Adrenal gland (tissue), 12 donors: ENCODE data around the gene FAHD2A. TPM values are rescaled to one million over a fixed set of nuclear protein-coding genes. Genes with fewer than 3 reads are reported as not detected.

Experiments
- DNase-seq, 7 donors: peaks; one replicate each; pipeline ENCODE4 v3.0.0-alpha.2; 2019 to 2020
- H3K27ac ChIP-seq, 5 donors: fragments of 200-600 bp; sonication (generic) in 4 of 5; 1 replicate in 3 of 5; 2 replicates in 2 of 5; pipeline versions ENCODE4 v1.5.1 to v1.8.0; 2016 to 2020; ENCODE audit warnings: mild to moderate bottlenecking in 1 of 5
- H3K27me3 ChIP-seq: fragments of 200-600 bp; 2 replicates; pipeline ENCODE4 v1.8.0; 2021
- H3K36me3 ChIP-seq, 2 donors: fragments of 200-600 bp; replicated peaks in 1 of 2; 1 replicate in 1 of 2; 2 replicates in 1 of 2; pipeline versions ENCODE4 v1.5.1 to v1.8.0; 2018 to 2022
- H3K4me1 ChIP-seq, 2 donors: fragments of 200-600 bp; replicated peaks in 1 of 2; 1 replicate in 1 of 2; 2 replicates in 1 of 2; pipeline versions ENCODE4 v1.5.1 to v1.8.0; 2018 to 2021
- H3K4me3 ChIP-seq, 4 donors: fragments of 200-600 bp; sonication (generic) in 3 of 4; one replicate each; pipeline ENCODE4 v1.5.1; 2016 to 2018
- H3K9me3 ChIP-seq, 3 donors: fragments of 200-600 bp; sonication (generic) in 1 of 3; replicated peaks in 1 of 3; 1 replicate in 2 of 3; 2 replicates in 1 of 3; pipeline versions ENCODE4 v1.5.1 to v1.8.0; 2016 to 2021
- POLR2A ChIP-seq, 2 donors: fragments of 450-650 bp; IDR thresholded peaks; one replicate each; pipeline ENCODE4 v1.6.1; 2017; ENCODE audit warnings: antibody characterized with exemption in 2 of 2, mild to moderate bottlenecking in 2 of 2, moderate library complexity in 1 of 2
- WGBS, 4 donors: extraction: QIAGEN DNeasy Blood & Tissue Kit in 2 of 4; methylation state at CpG; one replicate each; pipeline versions ENCODE4 v1.1.5 to v1.1.7; 2013 to 2017; 5-methylcytosine and 5-hydroxymethylcytosine counted together
- intact Hi-C, 2 donors: fragments of 100-400 bp; cut with DNase I; formaldehyde crosslinking; loops; one replicate each; pipeline versions ENCODE4 v1.14.1 to v1.15.0; 2022 to 2023
- polyA plus RNA-seq, 3 donors: library from polyadenylated mRNA; stranded (reverse); fragments of 200-250 nt in 2 of 3; fragments of 350-450 nt in 1 of 3; fragmentation: Illumina TruSeq in 1 of 3; extraction: RNeasy Lipid Tissue Mini Kit (QIAGEN cat#74804) in 1 of 3; gene quantifications; one replicate each; pipeline ENCODE4 v1.2.3, GENCODE V29; 2013 to 2014
- total RNA-seq, 9 donors: library from RNA; depleted of rRNA in 4 of 9; stranded (reverse); fragments of >200 nt in 4 of 9; fragments of 120-200 nt in 1 of 9; fragmentation: NEBNext Ultra II Directional in 1 of 9; extraction: Animal tissue kit (Norgen Biotek cat#: 25700) in 1 of 9; gene quantifications; one replicate each; pipeline versions ENCODE4 v1.1.0 to v1.2.4, GENCODE V29; 2013 to 2023
- TF ChIP-seq, protein P1 (sequence below), 6 experiments: fragments of 450-650 bp in 4 of 6; fragments of 200-600 bp in 2 of 6; sonication (generic) in 1 of 6; IDR thresholded peaks; 1 replicate in 5 of 6; 2 replicates in 1 of 6; pipeline versions ENCODE4 v1.5.1 to v1.8.0; 2016 to 2021; ENCODE audit warnings: antibody characterized with exemption in 6 of 6, mild to moderate bottlenecking in 2 of 6, moderate library complexity in 1 of 6
- donor health status: healthy with polysubstance abuse.
- donor health status: Bipolar disorder and iron deficiency.
- donor health status: DM: yes; HTN: yes; CAD: no.
- donor health status: DM: no; HTN: no; CAD: no.
- donor health status: DM: no; HTN: no; CAD: no.
- donor health status: DM: yes; HTN: yes; CAD: no.

FAHD2A gene
- total and polyA plus RNA-seq, 12 donors: 12.9 to 63.1 (median 28.4) TPM

- no peak for TF ChIP-seq POLR2A (IDR thresholded peaks at IDR 0.05)
- TF ChIP-seq, protein P1, sequence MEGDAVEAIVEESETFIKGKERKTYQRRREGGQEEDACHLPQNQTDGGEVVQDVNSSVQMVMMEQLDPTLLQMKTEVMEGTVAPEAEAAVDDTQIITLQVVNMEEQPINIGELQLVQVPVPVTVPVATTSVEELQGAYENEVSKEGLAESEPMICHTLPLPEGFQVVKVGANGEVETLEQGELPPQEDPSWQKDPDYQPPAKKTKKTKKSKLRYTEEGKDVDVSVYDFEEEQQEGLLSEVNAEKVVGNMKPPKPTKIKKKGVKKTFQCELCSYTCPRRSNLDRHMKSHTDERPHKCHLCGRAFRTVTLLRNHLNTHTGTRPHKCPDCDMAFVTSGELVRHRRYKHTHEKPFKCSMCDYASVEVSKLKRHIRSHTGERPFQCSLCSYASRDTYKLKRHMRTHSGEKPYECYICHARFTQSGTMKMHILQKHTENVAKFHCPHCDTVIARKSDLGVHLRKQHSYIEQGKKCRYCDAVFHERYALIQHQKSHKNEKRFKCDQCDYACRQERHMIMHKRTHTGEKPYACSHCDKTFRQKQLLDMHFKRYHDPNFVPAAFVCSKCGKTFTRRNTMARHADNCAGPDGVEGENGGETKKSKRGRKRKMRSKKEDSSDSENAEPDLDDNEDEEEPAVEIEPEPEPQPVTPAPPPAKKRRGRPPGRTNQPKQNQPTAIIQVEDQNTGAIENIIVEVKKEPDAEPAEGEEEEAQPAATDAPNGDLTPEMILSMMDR (IDR thresholded peaks at IDR 0.05): no peak
- DNase-seq: no peak
- Histone ChIP-seq H3K4me1 (no peaks in the 10 kb centered on the region), H3K4me3 (no peak overlapping the region), H3K36me3 (no peaks in the 10 kb centered on the region), H3K9me3 (no peaks in the 10 kb centered on the region), H3K27ac (no peak overlapping the region), H3K27me3 (no peaks in the 10 kb centered on the region)
- intact Hi-C loops: no loop called here
- 47 to 65% (median 54%) methylated on average over 7 to 15 of the region's 15 CpGs for WGBS, 4 donors
Measured at GRCh38 chr2:95388856-95389244, 13.7 kb upstream of the FAHD2A start.

GRCh38 chr2:95389245-95390119 is 13.0 kb upstream of the FAHD2A start:
- peak in 6 of 7 donors; percentile 34 to 75 (median 59) for DNase-seq
- intact Hi-C loops: loop anchor here in 1 of 2 donors (5.0 kb wide), 1 partner anchor 338 kb away; no protein-coding TSS in a partner anchor
- no peaks in the 10 kb centered on the region for H3K4me1 ChIP-seq
- 61 to 80% (median 64%) methylated on average over 25 to 46 of the region's 46 CpGs for WGBS, 4 donors
- no peaks in the 10 kb centered on the region for H3K9me3 ChIP-seq
- no peak overlapping the region for H3K4me3 ChIP-seq
- no peak overlapping the region for H3K27ac ChIP-seq
- H3K36me3 ChIP-seq: no peaks in the 10 kb centered on the region
- no peaks in the 10 kb centered on the region for H3K27me3 ChIP-seq
- TF ChIP-seq, protein P1 (IDR thresholded peaks at IDR 0.05): peak; percentile 54 to 81 (median 76)
- TF ChIP-seq POLR2A (IDR thresholded peaks at IDR 0.05): no peak

DNA sequence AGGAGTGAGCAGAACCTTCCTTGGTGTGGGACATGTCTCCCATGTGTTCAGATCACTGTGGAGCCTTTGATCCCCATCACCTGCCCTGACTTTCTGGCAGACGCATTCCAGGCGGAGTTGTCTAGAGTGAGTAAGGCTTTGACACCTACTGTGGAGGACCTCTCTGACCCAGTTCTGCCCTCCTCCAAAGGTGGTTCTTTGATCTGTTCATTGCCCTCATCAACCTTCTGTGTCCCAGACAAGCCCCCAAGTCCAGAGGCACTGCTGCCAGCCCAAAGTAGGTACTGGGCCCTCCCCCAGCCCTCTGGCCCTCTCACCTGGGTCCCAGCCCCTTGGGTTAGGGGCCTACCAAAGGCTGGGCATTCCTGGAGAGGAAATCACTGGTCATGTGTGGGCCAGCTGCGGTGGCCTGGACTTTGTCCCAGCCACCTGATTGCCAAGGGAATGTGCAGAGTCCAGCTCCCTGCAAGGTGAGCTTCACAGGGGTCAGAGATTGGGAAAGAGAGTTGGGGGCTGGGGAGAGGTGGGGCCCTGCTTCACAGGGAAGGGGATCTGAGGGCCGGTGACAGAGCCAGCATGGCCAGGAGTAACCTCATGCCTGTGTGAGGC is 12.1 kb upstream of the FAHD2A start:
- WGBS, 4 donors: 74 to 92% (median 91%) methylated on average over 3 to 4 of the region's 4 CpGs
- intact Hi-C loops: loop anchor here in 1 of 2 donors (5.0 kb wide), 1 partner anchor 337 kb away; no protein-coding TSS in a partner anchor
- no peak overlapping the region for H3K4me3 ChIP-seq
- no peaks in the 10 kb centered on the region for H3K27me3 ChIP-seq
- H3K9me3 ChIP-seq: no peaks in the 10 kb centered on the region
- no peaks in the 10 kb centered on the region for H3K36me3 ChIP-seq
- no peaks in the 10 kb centered on the region for H3K4me1 ChIP-seq
- no peak for TF ChIP-seq POLR2A (IDR thresholded peaks at IDR 0.05)
- TF ChIP-seq, protein P1 (IDR thresholded peaks at IDR 0.05): no peak
- H3K27ac ChIP-seq: no peak overlapping the region
- no peak for DNase-seq

GRCh38 chr2:95390881-95391321 is 11.6 kb upstream of the FAHD2A start:
- Histone ChIP-seq H3K27ac (no peak overlapping the region), H3K4me3 (no peak overlapping the region), H3K4me1 (no peaks in the 10 kb centered on the region), H3K27me3 (no peaks in the 10 kb centered on the region), H3K9me3 (no peaks in the 10 kb centered on the region), H3K36me3 (no peaks in the 10 kb centered on the region)
- intact Hi-C loops: loop anchor here in 1 of 2 donors (5.0 kb wide), 1 partner anchor 336 kb away; no protein-coding TSS in a partner anchor
- TF ChIP-seq, protein P1 (IDR thresholded peaks at IDR 0.05): no peak
- no peak for TF ChIP-seq POLR2A (IDR thresholded peaks at IDR 0.05)
- DNase-seq: peak in 1 of 7 donors; percentile 9
- WGBS, 4 donors: 78 to 85% (median 81%) methylated on average over 5 to 11 of the region's 11 CpGs
